Esophagus muscularis mucosa (tissue), 4 donors: Measurements from ENCODE around the gene GGT5. TPM values are rescaled to one million over a fixed set of nuclear protein-coding genes. Genes with fewer than 3 reads are reported as not detected.
"Not testable (repeated sequence)": the region's sequence is repeated elsewhere in the genome, so short reads cannot be mapped to it uniquely, and the experiment has no call there.

Experiments used
- DNase-seq: peaks from one replicate; pipeline ENCODE4 v3.0.0-alpha.2; 2017; ENCODE audit errors: extremely low spot score
- H3K27ac ChIP-seq, 4 donors: fragments of 200-600 bp; sonication (generic); replicated peaks in 1 of 4; 1 replicate in 3 of 4; 2 replicates in 1 of 4; pipeline ENCODE4 v1.5.1; 2016 to 2019; ENCODE audit warnings: mild to moderate bottlenecking in 1 of 4
- H3K27me3 ChIP-seq, 4 donors: fragments of 200-600 bp; sonication (generic); one replicate each; pipeline versions ENCODE4 v1.5.1 to v1.6.0; 2016 to 2019
- H3K36me3 ChIP-seq, 4 donors: fragments of 200-600 bp; sonication (generic); one replicate each; pipeline ENCODE4 v1.5.1; 2016 to 2019
- H3K4me1 ChIP-seq, 4 donors: fragments of 200-600 bp; sonication (generic); one replicate each; pipeline ENCODE4 v1.5.1; 2016 to 2019
- H3K4me3 ChIP-seq, 4 donors: fragments of 200-600 bp; sonication (generic); 1 replicate in 2 of 4; 2 replicates in 2 of 4; pipeline ENCODE4 v1.5.1; 2016 to 2019; ENCODE audit warnings: mild to moderate bottlenecking in 4 of 4, moderate library complexity in 1 of 4
- H3K9me3 ChIP-seq, 4 donors: fragments of 200-600 bp; sonication (generic); 1 replicate in 3 of 4; 2 replicates in 1 of 4; pipeline ENCODE4 v1.5.1; 2016 to 2019
- CTCF ChIP-seq, 3 experiments: fragments of 200-600 bp in 2 of 3; fragments of 450-650 bp in 1 of 3; sonication (generic) in 2 of 3; IDR thresholded peaks; one replicate each; pipeline ENCODE4 v1.5.1; 2017 to 2019; ENCODE audit warnings: antibody characterized with exemption in 3 of 3, mild to moderate bottlenecking in 2 of 3, moderate library complexity in 1 of 3
- EP300 ChIP-seq: sonication (generic); formaldehyde crosslinking; IDR thresholded peaks from one replicate; pipeline ENCODE4 v1.6.1; 2017; ENCODE audit warnings: antibody characterized with exemption
- POLR2A ChIP-seq: fragments of 450-650 bp; IDR thresholded peaks from one replicate; pipeline ENCODE4 v1.6.1; 2017; ENCODE audit warnings: antibody characterized with exemption, moderate library complexity, mild to moderate bottlenecking, low read depth
- POLR2AphosphoS5 ChIP-seq, 2 donors: sonication (generic); formaldehyde crosslinking; IDR thresholded peaks; one replicate each; pipeline ENCODE4 v1.6.1; 2017; ENCODE audit warnings: antibody characterized with exemption in 2 of 2
- WGBS: methylation state at CpG from one replicate; pipeline ENCODE4 v1.1.5; 2018; 5-methylcytosine and 5-hydroxymethylcytosine counted together
- intact Hi-C: fragments of 100-400 bp; cut with DNase I; formaldehyde crosslinking; loops from one replicate; pipeline ENCODE4 v1.15.1; 2023
- total RNA-seq, 4 donors: library from RNA; depleted of rRNA; stranded (reverse); fragments of >200 nt; gene quantifications; one replicate each; pipeline versions ENCODE4 v1.1.0 to v1.2.1, GENCODE V29; 2016

The GGT5 gene
- total RNA-seq, 4 donors from 2014 or later = 15.4 to 59.2 (median 37.2) TPM

- Histone ChIP-seq H3K4me3 (no peak overlapping the region), H3K27me3 (no peaks in the 10 kb centered on the region), H3K9me3 (no peaks in the 10 kb centered on the region), H3K36me3 (no peaks in the 10 kb centered on the region), H3K4me1 (peaks cover 4 to 20% (median 6%) of the 10 kb centered on the region in 4 donors), H3K27ac (no peak overlapping the region)
- peak; percentile 24 for DNase-seq
- TF ChIP-seq CTCF (IDR thresholded peaks at IDR 0.05) = no peak
- no peak for TF ChIP-seq POLR2AphosphoS5 (IDR thresholded peaks at IDR 0.05)
- no peak for TF ChIP-seq EP300
- no peak for TF ChIP-seq POLR2A
- intact Hi-C loops = no loop called here
Measured at GRCh38 chr22:24265734-24266133, 20.9 kb upstream of the GGT5 start.

- H3K27ac ChIP-seq, H3K36me3 ChIP-seq, DNase-seq, intact Hi-C loops, H3K4me3 ChIP-seq, H3K27me3 ChIP-seq, H3K9me3 ChIP-seq: not testable (repeated sequence)
- H3K4me1 ChIP-seq = peaks cover 0 to 13% (median 6%) of the 10 kb centered on the region in 4 donors
- WGBS = 50% methylated on average over 3 of the region's 9 CpGs
Measured at GRCh38 chr22:24264329-24264896, 19.5 kb upstream of the GGT5 start.

GRCh38 chr22:24263479-24263878, 18.6 kb upstream of the GGT5 start:
- 80% methylated on average over 6 of the region's 19 CpGs for WGBS
- intact Hi-C loops, H3K4me3 ChIP-seq, H3K27ac ChIP-seq, H3K27me3 ChIP-seq, H3K36me3 ChIP-seq, DNase-seq, H3K9me3 ChIP-seq: not testable (repeated sequence)
- H3K4me1 ChIP-seq = peaks cover 0 to 13% (median 6%) of the 10 kb centered on the region in 4 donors

- peak; percentile 45 for DNase-seq
- intact Hi-C loops, H3K27me3 ChIP-seq, H3K9me3 ChIP-seq, H3K4me3 ChIP-seq, H3K36me3 ChIP-seq, H3K27ac ChIP-seq: not testable (repeated sequence)
- H3K4me1 ChIP-seq = peaks cover 0 to 13% (median 6%) of the 10 kb centered on the region in 4 donors
- WGBS = 98% methylated on average over 14 of the region's 18 CpGs
Measured at GRCh38 chr22:24262185-24262749, 17.4 kb upstream of the GGT5 start.

GRCh38 chr22:24259459-24259858, 14.6 kb upstream of the GGT5 start:
- H3K27ac ChIP-seq = not testable (repeated sequence)

GRCh38 chr22:24256736-24257135, 11.9 kb upstream of the GGT5 start:
- 86% methylated on average over 4 of the region's 7 CpGs for WGBS
- intact Hi-C loops, DNase-seq, H3K27me3 ChIP-seq, H3K27ac ChIP-seq, H3K9me3 ChIP-seq, H3K4me3 ChIP-seq, H3K4me1 ChIP-seq, H3K36me3 ChIP-seq: not testable (repeated sequence)

More at GRCh38 chr22:24259459-24259858, 14.6 kb upstream of the GGT5 start:
- H3K4me1 ChIP-seq, intact Hi-C loops, H3K4me3 ChIP-seq, H3K9me3 ChIP-seq, H3K27me3 ChIP-seq, H3K36me3 ChIP-seq: not testable (repeated sequence)
- DNase-seq = peak; percentile 94
- peak in 1 of 3 experiments; percentile 39 for TF ChIP-seq CTCF (IDR thresholded peaks at IDR 0.05)
- no CpG with 5 or more reads among the region's 10 CpGs for WGBS

GRCh38 chr22:24256136-24256535, 11.3 kb upstream of the GGT5 start:
- H3K9me3 ChIP-seq, H3K4me1 ChIP-seq, intact Hi-C loops, DNase-seq, H3K4me3 ChIP-seq, H3K36me3 ChIP-seq, H3K27ac ChIP-seq, H3K27me3 ChIP-seq: not testable (repeated sequence)
- 86% methylated on average over 7 of the region's 13 CpGs for WGBS

GRCh38 chr22:24253126-24253525, 8.2 kb upstream of the GGT5 start:
- H3K4me3 ChIP-seq, DNase-seq, H3K4me1 ChIP-seq, H3K27ac ChIP-seq, H3K9me3 ChIP-seq, H3K27me3 ChIP-seq, H3K36me3 ChIP-seq, intact Hi-C loops: not testable (repeated sequence)
- 93% methylated on average over 7 of the region's 12 CpGs for WGBS

- H3K4me1 ChIP-seq = peaks cover 18 to 20% (median 19%) of the 10 kb centered on the region in 4 donors
- H3K9me3 ChIP-seq, H3K4me3 ChIP-seq, H3K27ac ChIP-seq, H3K27me3 ChIP-seq, H3K36me3 ChIP-seq, DNase-seq, intact Hi-C loops: not testable (repeated sequence)
- WGBS = no CpG with 5 or more reads among the region's 28 CpGs
Measured at GRCh38 chr22:24251286-24251685, 6.4 kb upstream of the GGT5 start.

- H3K27me3 ChIP-seq, H3K9me3 ChIP-seq, DNase-seq, H3K27ac ChIP-seq, H3K4me3 ChIP-seq, H3K36me3 ChIP-seq: not testable (repeated sequence)
- intact Hi-C loops = loop anchor here (10.0 kb wide), 1 partner anchor 295 kb away; no protein-coding TSS in a partner anchor
- peaks cover 27 to 39% (median 36%) of the 10 kb centered on the region in 4 donors for H3K4me1 ChIP-seq
- 70% methylated on average over 2 of the region's 8 CpGs for WGBS
Measured at GRCh38 chr22:24249413-24249812, 4.5 kb upstream of the GGT5 start.
